ENCODE results near the gene FAM13A.

DNA sequence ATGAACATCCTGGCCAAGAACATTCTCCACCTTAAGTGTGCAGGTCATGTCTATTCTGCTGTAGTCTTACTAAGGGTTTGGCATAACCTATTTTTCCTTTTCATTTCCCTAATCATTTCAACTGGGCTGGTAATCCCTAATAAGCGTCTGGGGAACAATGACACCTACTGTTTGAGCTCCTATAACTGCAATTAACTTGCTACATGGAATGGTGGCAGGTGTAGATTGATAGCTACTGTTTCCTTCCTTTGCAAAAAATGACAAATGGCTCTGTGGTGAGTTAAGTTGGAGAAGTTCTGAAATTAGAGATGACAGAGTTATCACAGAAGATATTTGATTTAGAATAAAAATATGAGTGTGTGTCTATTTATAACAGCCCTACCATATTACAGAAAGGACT, 254.8 kb downstream of the FAM13A start:
- TF ChIP-seq, protein P1, sequence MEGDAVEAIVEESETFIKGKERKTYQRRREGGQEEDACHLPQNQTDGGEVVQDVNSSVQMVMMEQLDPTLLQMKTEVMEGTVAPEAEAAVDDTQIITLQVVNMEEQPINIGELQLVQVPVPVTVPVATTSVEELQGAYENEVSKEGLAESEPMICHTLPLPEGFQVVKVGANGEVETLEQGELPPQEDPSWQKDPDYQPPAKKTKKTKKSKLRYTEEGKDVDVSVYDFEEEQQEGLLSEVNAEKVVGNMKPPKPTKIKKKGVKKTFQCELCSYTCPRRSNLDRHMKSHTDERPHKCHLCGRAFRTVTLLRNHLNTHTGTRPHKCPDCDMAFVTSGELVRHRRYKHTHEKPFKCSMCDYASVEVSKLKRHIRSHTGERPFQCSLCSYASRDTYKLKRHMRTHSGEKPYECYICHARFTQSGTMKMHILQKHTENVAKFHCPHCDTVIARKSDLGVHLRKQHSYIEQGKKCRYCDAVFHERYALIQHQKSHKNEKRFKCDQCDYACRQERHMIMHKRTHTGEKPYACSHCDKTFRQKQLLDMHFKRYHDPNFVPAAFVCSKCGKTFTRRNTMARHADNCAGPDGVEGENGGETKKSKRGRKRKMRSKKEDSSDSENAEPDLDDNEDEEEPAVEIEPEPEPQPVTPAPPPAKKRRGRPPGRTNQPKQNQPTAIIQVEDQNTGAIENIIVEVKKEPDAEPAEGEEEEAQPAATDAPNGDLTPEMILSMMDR (IDR thresholded peaks at IDR 0.05) = no peak
- TF ChIP-seq POLR2A (IDR thresholded peaks at IDR 0.05) = no peak
- no peak for TF ChIP-seq EP300 (IDR thresholded peaks at IDR 0.05)

Data from suprapubic skin (tissue), 3 donors.